CD4-positive, alpha-beta T cell treated with Interferon gamma for 1 hour (primary cell): Measurements from ENCODE around the gene LONP2.
"Not testable (repeated sequence)": the region's sequence is repeated elsewhere in the genome, so short reads cannot be mapped to it uniquely, and the experiment has no call there.

Experiments
- DNase-seq: peaks from one replicate; pipeline ENCODE4 v3.0.0-alpha.2; 2020

Gene LONP2

DNA sequence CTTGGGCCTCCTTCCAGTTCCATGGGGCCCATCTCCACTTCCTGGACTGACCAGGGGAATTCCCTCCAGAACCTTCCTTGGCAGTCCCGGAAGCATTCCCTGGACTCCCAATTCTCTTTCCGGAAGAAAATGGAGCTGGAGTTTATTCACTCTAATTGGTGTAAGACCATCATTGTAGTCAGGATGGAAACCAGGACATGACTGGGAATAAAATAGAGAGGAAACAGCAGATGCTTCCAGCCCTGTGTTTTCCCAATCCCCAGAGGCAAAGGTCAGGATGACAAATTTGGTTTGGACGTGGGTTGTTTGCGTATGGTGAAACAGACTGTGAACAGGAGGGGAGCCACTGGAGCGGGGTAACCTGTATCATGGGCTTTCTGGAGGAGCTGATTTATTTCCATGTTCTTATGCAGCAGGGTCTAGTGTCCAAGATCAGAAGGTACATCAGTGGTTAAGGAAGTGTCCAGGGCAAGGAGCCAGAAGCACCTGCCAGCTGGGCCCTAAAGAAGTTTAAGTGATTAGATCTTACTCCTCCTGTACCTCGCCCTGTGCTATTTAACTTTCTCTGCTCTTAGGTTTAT is 8.5 kb upstream of the LONP2 start:
- DNase-seq = no peak

- no peak for DNase-seq
Measured at GRCh38 chr16:48236286-48236685, 7.8 kb upstream of the LONP2 start.

GRCh38 chr16:48240147-48240546 is 4.0 kb upstream of the LONP2 start:
- DNase-seq = not testable (repeated sequence)

DNA sequence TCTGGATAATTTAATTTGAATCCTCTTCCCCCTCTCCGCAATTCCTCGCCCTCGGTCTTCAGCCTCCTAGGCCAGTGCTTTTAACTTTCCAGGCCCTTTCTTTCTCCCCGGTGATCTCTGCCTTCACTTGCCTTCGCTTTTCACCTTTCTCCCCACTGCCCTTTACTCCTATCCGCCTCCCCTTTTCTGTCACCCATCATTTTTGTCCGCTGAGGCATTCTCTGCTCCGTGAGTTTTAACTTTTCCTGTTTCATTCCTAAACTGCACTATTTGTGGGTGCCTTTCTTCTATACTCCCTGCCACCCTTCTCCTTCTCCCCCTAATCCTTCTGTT is 729 bp downstream of the LONP2 start:
- no peak for DNase-seq

DNA sequence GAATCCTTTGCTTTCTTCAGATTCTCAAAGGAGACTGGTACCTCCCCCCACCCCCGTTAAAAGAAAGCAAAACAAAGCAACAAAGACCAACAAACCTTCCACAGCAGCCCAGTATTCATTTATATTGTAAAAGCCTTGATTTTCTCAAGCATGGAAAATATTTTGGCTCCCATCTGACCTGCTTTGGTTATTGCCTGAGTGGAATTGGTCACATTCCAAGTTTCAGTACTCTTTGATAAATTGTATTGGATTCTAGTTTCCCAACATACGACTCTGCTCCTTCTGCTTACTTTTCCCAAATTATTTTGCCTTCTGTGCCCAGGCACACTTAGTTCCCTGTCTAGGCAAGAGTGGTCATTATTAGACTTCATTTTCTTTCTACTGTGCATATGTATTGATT is 2.0 kb downstream of the LONP2 start:
- no peak for DNase-seq

GRCh38 chr16:48247311-48247710 is 3.2 kb downstream of the LONP2 start, which contains the start of gene ABCC11:
ABCC11 (minus strand) TSS chr16:48247539; CDS start chr16:48231921, 15,618 bp downstream.
- DNase-seq = no peak

- no peak for DNase-seq
Measured at GRCh38 chr16:48250520-48251278, 6.6 kb downstream of the LONP2 start.

DNA sequence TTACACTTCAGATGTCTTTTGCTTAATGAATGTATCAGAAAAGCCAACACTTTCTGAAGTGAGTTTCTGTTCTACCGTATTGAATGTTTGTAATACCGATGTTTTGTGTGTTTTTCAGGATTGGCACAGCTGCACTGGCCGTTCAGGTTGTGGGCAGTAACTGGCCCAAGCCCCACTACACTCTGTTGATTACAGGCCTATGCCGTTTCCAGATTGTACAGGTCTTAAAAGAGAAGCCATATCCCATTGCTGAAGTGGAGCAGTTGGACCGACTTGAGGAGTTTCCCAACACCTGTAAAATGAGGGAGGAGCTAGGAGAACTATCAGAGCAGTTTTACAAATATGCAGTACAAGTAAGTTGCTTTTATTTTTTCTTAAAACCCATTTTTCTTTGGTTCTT is 7.9 kb downstream of the LONP2 start:
- DNase-seq = no peak

GRCh38 chr16:48256579-48257177 is 12.6 kb downstream of the LONP2 start:
- DNase-seq = no peak

DNA sequence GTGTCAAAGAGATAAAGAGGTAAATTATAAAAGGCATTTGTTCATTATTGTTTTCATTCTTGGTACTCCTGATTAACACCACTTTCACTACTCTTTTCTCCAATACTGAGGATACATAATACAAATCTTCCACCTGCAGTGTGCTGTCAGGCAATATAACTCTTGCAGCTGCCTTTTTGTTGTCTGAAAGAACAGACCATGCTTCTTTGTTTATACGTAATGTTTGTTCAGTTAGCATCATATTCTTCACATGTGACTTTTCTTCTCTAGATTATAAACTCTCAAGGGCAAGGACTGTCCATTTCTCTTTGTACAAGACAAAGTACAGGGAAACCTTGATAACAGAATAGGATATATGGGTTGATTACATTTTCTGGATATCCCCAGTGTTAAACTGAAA is 17.5 kb downstream of the LONP2 start:
- no peak for DNase-seq

GRCh38 chr16:48262631-48263030 is 18.5 kb downstream of the LONP2 start:
- no peak for DNase-seq

DNA sequence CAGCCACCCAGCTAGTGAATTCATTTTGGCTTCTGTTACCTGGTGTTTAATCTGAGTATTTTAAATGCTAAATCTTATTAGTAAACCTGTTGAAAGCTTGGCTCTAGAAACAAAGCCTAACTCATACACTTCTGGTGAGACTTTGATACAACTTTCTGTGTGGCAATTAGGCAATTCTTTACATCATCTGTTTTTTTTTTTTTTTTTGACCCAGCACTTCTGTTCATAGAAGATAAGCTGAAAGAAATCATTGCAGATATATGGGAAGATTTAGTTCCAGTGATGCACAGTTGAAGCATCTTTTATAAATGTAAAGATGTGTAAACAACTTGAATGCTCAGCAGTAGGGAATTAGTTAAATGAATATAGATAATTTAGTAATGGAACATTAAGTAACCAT is 24.9 kb downstream of the LONP2 start:
- no peak for DNase-seq

- DNase-seq = no peak
Measured at GRCh38 chr16:48271728-48272127, 27.6 kb downstream of the LONP2 start.

GRCh38 chr16:48272837-48273421 is 28.8 kb downstream of the LONP2 start:
- DNase-seq = no peak

DNA sequence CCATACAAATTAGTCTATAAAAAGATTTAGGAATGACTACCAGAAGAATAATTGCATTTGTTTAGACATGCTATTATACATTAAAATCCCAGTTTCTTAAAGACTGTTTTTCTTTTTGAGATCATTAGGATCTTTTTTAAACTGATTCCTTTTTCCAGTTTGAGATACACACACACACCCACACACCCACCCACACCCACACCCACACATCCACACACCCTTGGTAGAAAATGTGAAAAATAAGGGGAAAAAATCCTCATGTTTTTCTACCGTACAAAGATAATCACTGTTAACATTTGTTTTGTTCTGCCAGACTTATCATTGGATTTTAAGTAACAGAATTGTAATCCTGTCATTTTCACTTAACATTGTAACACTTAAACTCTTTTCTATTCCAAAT is 30.4 kb downstream of the LONP2 start:
- DNase-seq = no peak

GRCh38 chr16:48276102-48276501 is 32.0 kb downstream of the LONP2 start:
- no peak for DNase-seq

GRCh38 chr16:48277158-48277557 is 33.1 kb downstream of the LONP2 start:
- no peak for DNase-seq

- no peak for DNase-seq
Measured at GRCh38 chr16:48279199-48279598, 35.1 kb downstream of the LONP2 start.

GRCh38 chr16:48280546-48280945 is 36.4 kb downstream of the LONP2 start:
- no peak for DNase-seq

DNA sequence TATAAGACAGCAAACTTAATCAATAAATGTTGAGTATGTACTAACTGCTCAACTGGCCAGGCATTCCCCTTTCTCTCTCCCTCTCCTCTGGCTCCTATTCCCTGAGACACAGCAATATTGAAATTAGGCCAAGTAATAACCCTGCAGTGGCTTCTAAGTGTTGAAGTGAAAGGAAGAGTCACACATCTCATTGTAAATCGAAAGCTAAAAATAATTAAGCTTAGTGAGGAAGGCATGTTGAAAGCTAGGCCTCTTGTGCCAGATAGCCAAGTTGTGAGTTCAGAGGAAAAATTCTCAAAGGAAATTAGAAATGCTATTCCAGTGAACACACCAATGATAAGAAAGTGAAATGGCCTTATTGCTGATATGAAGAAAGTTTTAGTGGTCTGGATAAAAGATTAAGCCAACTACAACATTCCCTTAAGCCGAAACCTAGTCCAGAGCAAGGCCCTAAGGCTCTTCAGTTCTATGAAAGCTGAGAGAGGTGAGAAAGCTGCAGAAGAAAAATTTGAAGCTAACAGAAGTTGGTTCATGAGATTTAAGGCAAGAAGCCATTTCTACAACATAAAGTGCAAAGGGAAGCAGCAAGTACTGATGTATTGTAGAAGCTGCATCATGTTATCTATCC is 38.6 kb downstream of the LONP2 start:
- no peak for DNase-seq

DNA sequence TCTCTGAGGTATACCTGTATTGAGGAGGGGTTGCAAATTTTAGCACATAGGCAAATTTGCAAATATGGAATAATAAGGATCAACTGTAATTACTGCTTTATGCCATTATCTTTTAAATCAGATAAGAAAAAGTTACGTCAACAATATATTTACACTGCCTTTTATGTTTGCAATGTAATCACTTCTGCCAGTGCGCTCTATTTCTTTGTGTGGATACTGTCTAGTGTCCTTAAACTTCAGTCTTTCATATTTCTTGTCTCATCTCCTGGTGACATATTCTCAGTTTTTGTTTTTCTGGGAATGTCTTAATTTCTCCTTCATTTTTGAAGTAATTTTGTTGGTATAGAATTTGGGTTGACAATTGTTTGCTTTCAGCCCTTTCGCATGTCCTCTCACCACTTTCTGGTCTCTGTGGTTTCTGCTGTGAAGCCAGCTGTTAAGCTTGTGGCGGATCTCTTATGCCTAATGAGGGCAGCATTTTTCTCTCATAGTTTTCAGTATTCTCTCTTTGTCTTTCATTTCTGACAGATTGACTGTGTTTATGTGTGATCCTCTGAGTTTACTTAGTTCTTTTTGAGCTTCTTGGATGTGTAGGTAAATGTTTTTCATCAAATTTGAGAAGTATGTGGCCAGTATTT is 40.8 kb downstream of the LONP2 start:
- no peak for DNase-seq

DNA sequence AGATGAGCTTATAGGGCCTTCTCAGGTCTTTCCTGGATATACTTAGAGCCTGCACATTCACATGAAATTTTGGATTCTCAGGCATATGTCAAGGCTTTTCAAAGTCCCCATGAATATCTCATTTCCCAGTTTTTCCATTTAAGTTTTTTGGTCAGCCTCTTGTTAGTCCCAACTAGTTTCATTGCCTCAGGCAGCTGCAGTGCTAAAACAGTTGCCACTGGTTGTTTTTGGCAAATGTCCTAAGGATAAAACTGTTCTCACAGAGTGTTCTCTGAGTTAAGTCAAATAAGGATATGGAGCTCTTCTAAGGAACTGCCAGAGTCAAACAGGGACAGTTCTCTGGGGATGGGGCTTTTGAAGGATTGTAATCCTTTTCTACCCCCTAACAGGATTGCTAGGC is 43.1 kb downstream of the LONP2 start:
- no peak for DNase-seq

DNA sequence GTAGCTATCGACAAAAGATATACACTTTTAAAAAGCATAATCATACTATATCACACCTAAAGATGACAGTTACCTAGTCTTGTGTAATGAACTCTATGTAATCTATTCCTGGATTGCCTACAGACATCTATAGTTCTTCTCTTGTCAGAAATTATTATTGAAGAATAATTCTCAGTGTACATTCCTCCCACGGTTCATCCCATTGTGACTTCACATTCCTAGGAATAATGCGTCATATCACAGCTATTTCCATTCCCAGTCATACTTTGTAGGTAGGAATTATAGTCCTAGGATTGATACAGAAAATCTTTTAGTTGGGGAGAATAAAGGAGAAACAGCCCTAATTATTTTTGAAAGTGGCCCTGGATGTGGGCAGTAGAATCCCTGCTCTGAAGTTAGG is 47.2 kb downstream of the LONP2 start:
- no peak for DNase-seq
